H9 (cell line): ENCODE measurements around the gene MILR1. TPM values are rescaled to one million over a fixed set of nuclear protein-coding genes. Genes with fewer than 3 reads are reported as not detected.

Experiments used
- DNase-seq: peaks from one replicate; pipeline ENCODE4 v3.0.0-alpha.2; 2017
- H2AFZ ChIP-seq: one replicate; pipeline ENCODE4 v1.6.1; 2013; ENCODE audit warnings: mild to moderate bottlenecking, low read length, control low read depth, moderate library complexity
- H2AK5ac ChIP-seq: 2 replicates; pipeline ENCODE4 v1.6.1; 2013; ENCODE audit warnings: low read length, control low read depth, mixed read lengths; ENCODE audit not compliant: insufficient read length
- H2BK120ac ChIP-seq: one replicate; pipeline ENCODE4 v1.6.1; 2013; ENCODE audit warnings: low read depth, mild to moderate bottlenecking, low read length, control low read depth, inconsistent platforms; ENCODE audit not compliant: poor library complexity, severe bottlenecking
- H2BK12ac ChIP-seq: 2 replicates; pipeline ENCODE4 v1.6.1; 2013; ENCODE audit warnings: low read length, control low read depth, mixed read lengths, low read depth; ENCODE audit not compliant: insufficient read length
- H2BK15ac ChIP-seq: 2 replicates; pipeline ENCODE4 v1.6.1; 2013; ENCODE audit warnings: low read depth, low read length, control low read depth
- H2BK20ac ChIP-seq: one replicate; pipeline ENCODE4 v1.6.1; 2013; ENCODE audit warnings: low read depth, mild to moderate bottlenecking, low read length, control low read depth, inconsistent platforms; ENCODE audit not compliant: poor library complexity, severe bottlenecking
- H2BK5ac ChIP-seq: 2 replicates; pipeline ENCODE4 v1.6.1; 2013; ENCODE audit warnings: low read length, control low read depth, mixed read lengths; ENCODE audit not compliant: insufficient read length
- H3K14ac ChIP-seq: 2 replicates; pipeline ENCODE4 v1.6.1; 2013; ENCODE audit warnings: low read length, control low read depth; ENCODE audit not compliant: insufficient read depth
- H3K18ac ChIP-seq: 2 replicates; pipeline ENCODE4 v1.6.1; 2013; ENCODE audit warnings: low read depth, mild to moderate bottlenecking, mixed read lengths, low read length, control low read depth; ENCODE audit not compliant: insufficient read length
- H3K23ac ChIP-seq: 2 replicates; pipeline ENCODE4 v1.6.1; 2013; ENCODE audit warnings: low read length, control low read depth, mixed read lengths, low read depth; ENCODE audit not compliant: insufficient read length
- H3K23me2 ChIP-seq: 2 replicates; pipeline ENCODE4 v1.6.1; 2013; ENCODE audit warnings: low read depth, mild to moderate bottlenecking, mixed read lengths, low read length, control low read depth; ENCODE audit not compliant: insufficient read length, poor library complexity, severe bottlenecking
- H3K27ac ChIP-seq: 2 replicates; pipeline ENCODE4 v1.5.1; 2013; ENCODE audit warnings: low read length, control low read depth, mixed read lengths, low read depth; ENCODE audit not compliant: insufficient read length
- H3K27me3 ChIP-seq: 2 replicates; pipeline ENCODE4 v1.6.1; 2013; ENCODE audit warnings: low read length, control low read depth, inconsistent platforms; ENCODE audit not compliant: insufficient read depth
- H3K4ac ChIP-seq: 2 replicates; pipeline ENCODE4 v1.6.1; 2013; ENCODE audit warnings: low read depth, mild to moderate bottlenecking, control low read depth, inconsistent platforms, low read length, moderate library complexity
- H3K4me1 ChIP-seq: 2 replicates; pipeline ENCODE4 v1.6.1; 2013; ENCODE audit warnings: low read length, control low read depth, inconsistent platforms; ENCODE audit not compliant: insufficient read depth
- H3K4me2 ChIP-seq: 2 replicates; pipeline ENCODE4 v1.6.1; 2013; ENCODE audit warnings: low read length, control low read depth, mixed read lengths; ENCODE audit not compliant: insufficient read length, insufficient read depth
- H3K56ac ChIP-seq: 2 replicates; pipeline ENCODE4 v1.6.1; 2013; ENCODE audit warnings: low read depth, mild to moderate bottlenecking, mixed read lengths, low read length, control low read depth; ENCODE audit not compliant: insufficient read length
- H3K79me1 ChIP-seq: 2 replicates; pipeline ENCODE4 v1.6.1; 2013; ENCODE audit warnings: low read depth, mild to moderate bottlenecking, moderate library complexity, low read length, control low read depth, inconsistent platforms; ENCODE audit not compliant: insufficient read depth, poor library complexity, severe bottlenecking
- H3K79me2 ChIP-seq: 2 replicates; pipeline ENCODE4 v1.6.1; 2013; ENCODE audit warnings: low read length, control low read depth, inconsistent platforms; ENCODE audit not compliant: insufficient read depth
- H3K9ac ChIP-seq: 2 replicates; pipeline ENCODE4 v1.6.1; 2013; ENCODE audit warnings: low read length, control low read depth, mixed read lengths; ENCODE audit not compliant: insufficient read length; ENCODE audit errors: extremely low read depth
- H3K9me3 ChIP-seq: one replicate; pipeline ENCODE4 v1.6.1; 2013; ENCODE audit warnings: low read depth, low read length, inconsistent platforms; ENCODE audit not compliant: control insufficient read depth
- H3T11ph ChIP-seq: one replicate; pipeline ENCODE4 v1.6.1; 2013; ENCODE audit warnings: mild to moderate bottlenecking, low read length, control low read depth, inconsistent platforms
- H4K20me1 ChIP-seq: one replicate; pipeline ENCODE4 v1.6.1; 2013; ENCODE audit not compliant: control insufficient read depth, insufficient read length, insufficient read depth
- H4K5ac ChIP-seq: 2 replicates; pipeline ENCODE4 v1.6.1; 2013; ENCODE audit warnings: low read depth, mild to moderate bottlenecking, mixed read lengths, low read length, control low read depth; ENCODE audit not compliant: insufficient read length
- H4K8ac ChIP-seq: replicated peaks from 2 replicates; pipeline ENCODE4 v1.6.1; 2013; ENCODE audit warnings: low read length, control low read depth, mixed read lengths, low read depth; ENCODE audit not compliant: insufficient read length
- H4K91ac ChIP-seq: 2 replicates; pipeline ENCODE4 v1.6.1; 2013; ENCODE audit warnings: low read depth, mild to moderate bottlenecking, moderate library complexity, mixed read lengths, low read length, control low read depth; ENCODE audit not compliant: insufficient read length
- H3K27ac Mint-ChIP-seq, 3 experiments: 2 replicates in 2 of 3; 3 replicates in 1 of 3; pipeline ENCODE4 v1.8.0; 2020 to 2021; ENCODE audit warnings: mixed read lengths in 3 of 3, mild to moderate bottlenecking in 1 of 3, moderate library complexity in 1 of 3
- H3K27me3 Mint-ChIP-seq: 2 replicates; pipeline ENCODE4 v1.8.0; 2021; ENCODE audit warnings: low read depth, mild to moderate bottlenecking, moderate library complexity, mixed read lengths
- H3K36me3 Mint-ChIP-seq, 3 experiments: 2 replicates in 2 of 3; 3 replicates in 1 of 3; pipeline ENCODE4 v1.8.0; 2020 to 2021; ENCODE audit warnings: low read depth in 3 of 3, mixed read lengths in 3 of 3; ENCODE audit not compliant: insufficient read depth in 1 of 3
- H3K4me1 Mint-ChIP-seq, 2 experiments: 2 replicates each; pipeline ENCODE4 v1.8.0; 2020; ENCODE audit warnings: mixed read lengths in 2 of 2
- H3K4me3 Mint-ChIP-seq, 2 experiments: 2 replicates in 1 of 2; 3 replicates in 1 of 2; pipeline ENCODE4 v1.8.0; 2020 to 2021; ENCODE audit warnings: mild to moderate bottlenecking in 2 of 2, mixed read lengths in 2 of 2, moderate library complexity in 1 of 2
- H3K9me3 Mint-ChIP-seq, 2 experiments: 2 replicates in 1 of 2; 3 replicates in 1 of 2; pipeline ENCODE4 v1.8.0; 2020; ENCODE audit warnings: mild to moderate bottlenecking in 2 of 2, mixed read lengths in 2 of 2, moderate library complexity in 1 of 2
- WGBS: extraction: QIAGEN DNeasy Blood & Tissue Kit; methylation state at CpG from one replicate; pipeline ENCODE4 v1.1.7; 2013; ENCODE audit warnings: missing lambda C conversion rate, low lambda C conversion rate, mixed read lengths; ENCODE audit not compliant: insufficient read length; ENCODE audit errors: extremely low coverage; 5-methylcytosine and 5-hydroxymethylcytosine counted together
- total RNA-seq: library from RNA; stranded (reverse); gene quantifications from 2 replicates; pipeline ENCODE4 v1.2.1, GENCODE V29; 2021
- TF ChIP-seq, protein P1 (sequence below): fragments of 200-600 bp; sonication (generic); conservative IDR thresholded peaks from 3 replicates; pipeline ENCODE4 v1.8.0; 2021; ENCODE audit warnings: antibody characterized with exemption, mild to moderate bottlenecking

The MILR1 gene
- total RNA-seq, 1 experiment from 2014 or later: not detected

- Mint-ChIP-seq H3K27ac (no peak overlapping the region; a peak in 1 of 7 replicates), H3K36me3 (no peaks in the 10 kb centered on the region; a peak in 2 of 7 replicates), H3K27me3 (no peaks in the 10 kb centered on the region), H3K9me3 (peaks cover 0 to 7% of the 10 kb centered on the region in 2 experiments; a peak in 3 of 5 replicates), H3K4me3 (no peak overlapping the region), H3K4me1 (peaks cover 7 to 8% of the 10 kb centered on the region in 2 experiments)
- Histone ChIP-seq H4K91ac (no peak overlapping the region), H4K8ac (no peak overlapping the region), H3K4ac (no peak overlapping the region), H2BK20ac (no peak overlapping the region), H3K23me2 (no peaks in the 10 kb centered on the region), H3K79me1 (no peaks in the 10 kb centered on the region), H3T11ph (no peak overlapping the region), H2BK5ac (no peak overlapping the region), H2BK120ac (no peak overlapping the region), H2AK5ac (no peak overlapping the region), H2AFZ (no peak overlapping the region), H4K5ac (no peak overlapping the region), H3K4me1 (0 out of 2 replicates have a peak, but pooled peaks cover 2% of the 10 kb centered on the region), H3K79me2 (no peaks in the 10 kb centered on the region), H3K14ac (no peak overlapping the region), H3K9ac (no peak overlapping the region), H3K4me2 (no peak overlapping the region), H3K27me3 (no peaks in the 10 kb centered on the region), H3K56ac (no peak overlapping the region), H3K27ac (no peak overlapping the region), H4K20me1 (no peaks in the 10 kb centered on the region), H3K23ac (no peak overlapping the region), H3K18ac (no peak overlapping the region), H3K9me3 (no peaks in the 10 kb centered on the region), H2BK12ac (no peak overlapping the region), H2BK15ac (no peak overlapping the region)
- no peak for DNase-seq
- TF ChIP-seq, protein P1, sequence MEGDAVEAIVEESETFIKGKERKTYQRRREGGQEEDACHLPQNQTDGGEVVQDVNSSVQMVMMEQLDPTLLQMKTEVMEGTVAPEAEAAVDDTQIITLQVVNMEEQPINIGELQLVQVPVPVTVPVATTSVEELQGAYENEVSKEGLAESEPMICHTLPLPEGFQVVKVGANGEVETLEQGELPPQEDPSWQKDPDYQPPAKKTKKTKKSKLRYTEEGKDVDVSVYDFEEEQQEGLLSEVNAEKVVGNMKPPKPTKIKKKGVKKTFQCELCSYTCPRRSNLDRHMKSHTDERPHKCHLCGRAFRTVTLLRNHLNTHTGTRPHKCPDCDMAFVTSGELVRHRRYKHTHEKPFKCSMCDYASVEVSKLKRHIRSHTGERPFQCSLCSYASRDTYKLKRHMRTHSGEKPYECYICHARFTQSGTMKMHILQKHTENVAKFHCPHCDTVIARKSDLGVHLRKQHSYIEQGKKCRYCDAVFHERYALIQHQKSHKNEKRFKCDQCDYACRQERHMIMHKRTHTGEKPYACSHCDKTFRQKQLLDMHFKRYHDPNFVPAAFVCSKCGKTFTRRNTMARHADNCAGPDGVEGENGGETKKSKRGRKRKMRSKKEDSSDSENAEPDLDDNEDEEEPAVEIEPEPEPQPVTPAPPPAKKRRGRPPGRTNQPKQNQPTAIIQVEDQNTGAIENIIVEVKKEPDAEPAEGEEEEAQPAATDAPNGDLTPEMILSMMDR: no peak
- WGBS: no CpG with 5 or more reads among the region's 8 CpGs
Observed at GRCh38 chr17:64401244-64401860, 47.6 kb upstream of the MILR1 start.
